Type B pancreatic cell (in vitro differentiated cells): ENCODE results near the gene MYH10. TPM values are rescaled to one million over a fixed set of nuclear protein-coding genes. Genes with fewer than 3 reads are reported as not detected.

Source experiments
- DNase-seq: peaks from one replicate; pipeline ENCODE4 v3.0.0; 2021; ENCODE audit warnings: mixed read lengths; ENCODE audit not compliant: unreplicated experiment; ENCODE audit errors: extremely low spot score
- H3K27ac Mint-ChIP-seq: 2 replicates; pipeline ENCODE4 v1.8.0; 2021; ENCODE audit warnings: mild to moderate bottlenecking, mixed read lengths
- H3K27me3 Mint-ChIP-seq: 2 replicates; pipeline ENCODE4 v1.8.0; 2021; ENCODE audit warnings: mixed read lengths
- H3K36me3 Mint-ChIP-seq: 2 replicates; pipeline ENCODE4 v1.8.0; 2021; ENCODE audit warnings: mixed read lengths
- H3K4me1 Mint-ChIP-seq: one replicate; pipeline ENCODE4 v1.8.0; 2021; ENCODE audit warnings: mixed read lengths; ENCODE audit not compliant: unreplicated experiment
- H3K4me3 Mint-ChIP-seq: 2 replicates; pipeline ENCODE4 v1.8.0; 2021; ENCODE audit warnings: mild to moderate bottlenecking, mixed read lengths
- H3K9me3 Mint-ChIP-seq: 2 replicates; pipeline ENCODE4 v1.8.0; 2021; ENCODE audit warnings: mixed read lengths
- CTCF ChIP-seq: fragments of 200-600 bp; sonication (generic); conservative IDR thresholded peaks from 2 replicates; pipeline ENCODE4 v1.5.0; 2021; ENCODE audit warnings: antibody characterized with exemption, mild to moderate bottlenecking
- total RNA-seq: library from RNA; stranded (reverse); gene quantifications from 2 replicates; pipeline ENCODE4 v1.2.1, GENCODE V29; 2021; ENCODE audit warnings: low replicate concordance

Gene MYH10
- total RNA-seq, 1 donor from 2014 or later, result 254 TPM

GRCh38 chr17:8580952-8581658 lies 49.4 kb downstream of the MYH10 start:
- H3K36me3 Mint-ChIP-seq, result peaks cover 27% of the 10 kb centered on the region
- peak overlapping the region; percentile 27 for H3K27ac Mint-ChIP-seq
- no peaks in the 10 kb centered on the region for H3K9me3 Mint-ChIP-seq
- peaks cover 20% of the 10 kb centered on the region for H3K4me1 Mint-ChIP-seq
- no peaks in the 10 kb centered on the region for H3K27me3 Mint-ChIP-seq
- DNase-seq, result no peak
- no peak for TF ChIP-seq CTCF
- H3K4me3 Mint-ChIP-seq, result no peak overlapping the region

GRCh38 chr17:8577868-8578267 lies 52.7 kb downstream of the MYH10 start:
- Mint-ChIP-seq H3K9me3 (no peaks in the 10 kb centered on the region), H3K27ac (no peak overlapping the region), H3K27me3 (no peaks in the 10 kb centered on the region), H3K4me1 (peaks cover 19% of the 10 kb centered on the region), H3K36me3 (peaks cover 38% of the 10 kb centered on the region), H3K4me3 (no peak overlapping the region)
- no peak for DNase-seq
- no peak for TF ChIP-seq CTCF

GRCh38 chr17:8576559-8577294 lies 53.8 kb downstream of the MYH10 start:
- Mint-ChIP-seq H3K4me3 (no peak overlapping the region), H3K27ac (no peak overlapping the region), H3K4me1 (peaks cover 12% of the 10 kb centered on the region), H3K36me3 (peaks cover 45% of the 10 kb centered on the region), H3K27me3 (no peaks in the 10 kb centered on the region), H3K9me3 (no peaks in the 10 kb centered on the region)
- no peak for DNase-seq
- TF ChIP-seq CTCF, result no peak

GRCh38 chr17:8574687-8575086 lies 55.8 kb downstream of the MYH10 start:
- Mint-ChIP-seq H3K36me3 (peaks cover 44% of the 10 kb centered on the region), H3K4me1 (peaks cover 7% of the 10 kb centered on the region), H3K27ac (no peak overlapping the region), H3K4me3 (no peak overlapping the region), H3K9me3 (no peaks in the 10 kb centered on the region), H3K27me3 (no peaks in the 10 kb centered on the region)
- peak; percentile 44 for TF ChIP-seq CTCF
- no peak for DNase-seq

GRCh38 chr17:8572764-8573163 lies 57.8 kb downstream of the MYH10 start:
- Mint-ChIP-seq H3K36me3 (peaks cover 62% of the 10 kb centered on the region), H3K27me3 (no peaks in the 10 kb centered on the region), H3K27ac (no peak overlapping the region), H3K9me3 (no peaks in the 10 kb centered on the region), H3K4me3 (no peak overlapping the region), H3K4me1 (peaks cover 7% of the 10 kb centered on the region)
- no peak for DNase-seq
- TF ChIP-seq CTCF, result peak; percentile 23
